Mesendoderm (in vitro differentiated cells): Measurements from ENCODE around the gene PRKCA.

Source experiments
- DNase-seq: peaks from one replicate; pipeline ENCODE4 v3.0.0; 2013
- H2AK5ac ChIP-seq: 2 replicates; pipeline ENCODE4 v1.6.1; 2013; ENCODE audit warnings: low read length, inconsistent platforms
- H2BK120ac ChIP-seq: 2 replicates; pipeline ENCODE4 v1.6.1; 2013; ENCODE audit warnings: low read depth, mild to moderate bottlenecking, low read length, moderate library complexity, mixed read lengths
- H2BK15ac ChIP-seq: replicated peaks from 2 replicates; pipeline ENCODE4 v1.6.1; 2013; ENCODE audit warnings: low read depth, mild to moderate bottlenecking, moderate library complexity
- H2BK5ac ChIP-seq: 2 replicates; pipeline ENCODE4 v1.6.1; 2013; ENCODE audit warnings: low read length, inconsistent platforms
- H3K18ac ChIP-seq: 2 replicates; pipeline ENCODE4 v1.6.1; 2013; ENCODE audit warnings: mild to moderate bottlenecking, low read length, mixed read lengths
- H3K23ac ChIP-seq: one replicate; pipeline ENCODE4 v1.6.1; 2013; ENCODE audit warnings: low read length
- H3K27ac ChIP-seq: 2 replicates; pipeline ENCODE4 v1.5.1; 2013; ENCODE audit warnings: low read depth, mild to moderate bottlenecking, inconsistent platforms, low read length, moderate library complexity
- H3K27me3 ChIP-seq: 2 replicates; pipeline ENCODE4 v1.6.1; 2013; ENCODE audit warnings: low read length, control low read depth, mild to moderate bottlenecking, inconsistent platforms; ENCODE audit not compliant: insufficient read depth, poor library complexity
- H3K36me3 ChIP-seq: 2 replicates; pipeline ENCODE4 v1.6.1; 2013; ENCODE audit warnings: low read length, inconsistent platforms; ENCODE audit not compliant: control insufficient read depth, insufficient read depth
- H3K4ac ChIP-seq: one replicate; pipeline ENCODE4 v1.6.1; 2013; ENCODE audit warnings: low read depth, mild to moderate bottlenecking, low read length, moderate library complexity
- H3K4me1 ChIP-seq: 2 replicates; pipeline ENCODE4 v1.6.1; 2013; ENCODE audit warnings: low read depth, low read length, inconsistent platforms; ENCODE audit not compliant: control insufficient read depth
- H3K4me2 ChIP-seq: 2 replicates; pipeline ENCODE4 v1.6.1; 2013; ENCODE audit warnings: low read length
- H3K4me3 ChIP-seq: 2 replicates; pipeline ENCODE4 v1.5.1; 2013; ENCODE audit warnings: mild to moderate bottlenecking, low read length
- H3K56ac ChIP-seq: one replicate; pipeline ENCODE4 v1.6.1; 2013; ENCODE audit warnings: low read length
- H3K79me1 ChIP-seq: 2 replicates; pipeline ENCODE4 v1.6.1; 2013; ENCODE audit warnings: low read length, inconsistent platforms
- H3K79me2 ChIP-seq: 2 replicates; pipeline ENCODE4 v1.6.1; 2013; ENCODE audit warnings: mild to moderate bottlenecking, low read length; ENCODE audit not compliant: control insufficient read depth, insufficient read depth
- H3K9ac ChIP-seq: 2 replicates; pipeline ENCODE4 v1.6.1; 2013; ENCODE audit warnings: low read length, inconsistent platforms
- H4K5ac ChIP-seq: one replicate; pipeline ENCODE4 v1.6.1; 2013; ENCODE audit warnings: low read length
- H4K8ac ChIP-seq: one replicate; pipeline ENCODE4 v1.6.1; 2013; ENCODE audit warnings: low read depth, mild to moderate bottlenecking, control low read depth, low read length, moderate library complexity
- WGBS: extraction: QIAGEN DNeasy Blood & Tissue Kit; methylation state at CpG from one replicate; pipeline ENCODE4 v1.1.7; 2013; ENCODE audit warnings: low lambda C conversion rate, missing lambda C conversion rate; ENCODE audit not compliant: insufficient coverage; ENCODE audit errors: extremely low coverage; 5-methylcytosine and 5-hydroxymethylcytosine counted together

Gene PRKCA

DNA sequence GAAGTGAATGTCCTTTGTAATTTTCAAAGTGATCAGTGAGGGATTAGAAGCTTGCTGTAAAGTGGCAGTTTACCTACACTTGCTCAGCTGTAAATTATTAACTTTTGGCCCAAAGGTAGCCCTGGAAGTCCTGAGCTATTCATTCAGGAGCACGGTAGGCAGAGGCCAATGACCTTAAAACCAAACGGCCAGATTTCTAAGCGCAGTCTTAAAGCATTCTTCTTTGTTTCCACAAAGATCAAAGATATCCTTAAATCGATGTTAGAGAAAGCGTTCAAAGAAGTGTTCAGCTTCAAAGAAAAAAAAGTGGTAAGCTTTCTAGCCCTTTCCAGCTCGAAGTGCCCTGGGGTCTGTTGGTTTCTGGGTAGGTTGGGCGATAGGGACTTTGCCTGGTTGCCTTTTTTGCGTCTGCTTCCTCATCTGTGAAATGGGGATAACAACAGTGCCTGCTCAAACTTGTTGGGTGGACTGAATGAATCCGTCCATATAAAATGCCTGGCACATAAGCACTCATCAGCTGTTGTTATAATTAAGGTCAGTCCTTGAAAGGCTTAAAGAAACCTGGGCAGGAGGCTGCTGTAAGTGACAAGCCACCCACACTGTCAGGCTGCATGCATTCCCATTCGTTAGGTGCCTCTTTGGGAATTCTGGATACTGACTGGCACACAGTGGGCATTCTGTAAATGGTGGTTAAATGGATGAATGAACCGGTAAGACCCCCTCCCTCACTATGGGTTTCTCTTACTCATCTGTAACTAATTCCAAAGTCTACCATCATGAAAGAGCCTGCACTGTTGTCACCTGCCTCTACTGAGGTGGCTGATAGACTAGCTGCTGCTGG, 113.2 kb downstream of the PRKCA start:
- Histone ChIP-seq H3K27me3 (no peaks in the 10 kb centered on the region), H3K9ac (no peak overlapping the region), H3K4me2 (no peak overlapping the region), H2BK120ac (no peak overlapping the region), H3K56ac (no peak overlapping the region), H3K4me1 (no peaks in the 10 kb centered on the region), H3K18ac (no peak overlapping the region), H3K27ac (no peak overlapping the region), H3K79me1 (no peaks in the 10 kb centered on the region), H4K5ac (no peak overlapping the region), H3K4me3 (no peak overlapping the region), H3K4ac (no peak overlapping the region), H2BK5ac (no peak overlapping the region), H3K23ac (no peak overlapping the region), H4K8ac (no peak overlapping the region), H3K36me3 (no peaks in the 10 kb centered on the region), H3K79me2 (no peaks in the 10 kb centered on the region), H2BK15ac (no peak overlapping the region), H2AK5ac (no peak overlapping the region)
- no CpG with 5 or more reads among the region's 11 CpGs for WGBS
- no peak for DNase-seq

DNA sequence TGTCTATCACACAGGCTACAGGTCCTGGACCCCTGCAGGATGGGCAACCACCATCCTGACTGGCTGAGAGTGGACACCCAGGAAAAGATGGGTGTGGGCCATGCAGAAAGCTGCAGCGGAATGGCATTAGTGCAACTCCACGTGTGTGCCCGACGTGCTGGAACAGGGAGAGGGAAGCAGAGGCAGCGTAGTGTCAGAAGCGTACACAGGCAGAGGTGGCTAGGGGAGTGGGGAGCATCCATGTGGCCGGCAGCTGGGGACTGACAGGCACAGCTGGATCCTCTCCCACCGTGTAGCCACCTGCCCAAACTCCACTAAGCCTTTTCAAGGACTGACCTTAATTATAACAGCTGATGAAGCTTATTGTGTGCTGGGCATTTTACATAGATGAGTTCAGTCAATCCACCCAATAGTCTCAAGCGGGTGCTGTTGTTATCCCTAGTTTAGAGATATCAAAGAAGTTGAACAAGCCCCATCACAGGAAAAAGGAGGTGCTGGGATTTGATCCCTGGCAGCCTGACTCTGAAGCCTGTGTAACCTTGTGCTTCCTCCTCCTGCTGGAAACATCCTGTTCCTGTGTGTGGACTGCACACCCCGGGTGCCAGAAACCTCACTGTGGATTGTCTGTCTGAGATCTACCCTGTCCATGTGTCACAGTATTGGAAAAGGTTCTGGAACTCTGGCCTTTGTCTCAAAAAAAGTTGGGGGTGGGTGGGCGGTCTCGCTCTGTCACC, 114.0 kb downstream of the PRKCA start:
- no peak overlapping the region for H2BK5ac ChIP-seq
- no peak overlapping the region for H2BK120ac ChIP-seq
- DNase-seq, result no peak
- H3K27ac ChIP-seq, result no peak overlapping the region
- no peak overlapping the region for H3K56ac ChIP-seq
- no peaks in the 10 kb centered on the region for H3K79me2 ChIP-seq
- H3K4ac ChIP-seq, result no peak overlapping the region
- no peak overlapping the region for H3K9ac ChIP-seq
- no peaks in the 10 kb centered on the region for H3K79me1 ChIP-seq
- H3K18ac ChIP-seq, result no peak overlapping the region
- no CpG with 5 or more reads among the region's 12 CpGs for WGBS
- H3K4me2 ChIP-seq, result no peak overlapping the region
- no peaks in the 10 kb centered on the region for H3K36me3 ChIP-seq
- H3K4me1 ChIP-seq, result no peaks in the 10 kb centered on the region
- H2AK5ac ChIP-seq, result no peak overlapping the region
- H4K8ac ChIP-seq, result no peak overlapping the region
- no peaks in the 10 kb centered on the region for H3K27me3 ChIP-seq
- no peak overlapping the region for H3K4me3 ChIP-seq
- H2BK15ac ChIP-seq, result no peak overlapping the region
- H3K23ac ChIP-seq, result no peak overlapping the region
- H4K5ac ChIP-seq, result no peak overlapping the region

DNA sequence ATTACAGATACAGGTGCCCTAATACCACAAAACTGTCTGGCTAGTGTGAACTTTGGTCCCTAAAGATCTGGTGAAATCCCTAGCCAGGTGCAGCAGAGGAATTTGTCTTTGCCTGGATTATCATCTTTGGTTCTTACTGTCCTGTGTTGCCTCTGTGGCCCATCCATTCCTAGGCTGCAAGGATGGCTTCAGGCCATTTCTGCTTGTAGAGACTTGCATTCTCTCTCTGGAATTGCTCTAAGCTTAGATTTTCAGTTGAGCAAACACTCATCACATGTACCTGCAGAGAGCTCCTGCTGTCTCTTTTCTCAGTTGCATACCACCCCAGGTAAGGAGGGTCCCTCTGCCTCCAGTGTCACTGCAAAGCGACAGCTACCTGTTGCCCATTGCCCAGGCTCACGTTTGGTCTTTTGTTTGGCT, 114.9 kb downstream of the PRKCA start:
- WGBS, result no CpG with 5 or more reads among the region's 2 CpGs
- Histone ChIP-seq H4K8ac (no peak overlapping the region), H3K36me3 (no peaks in the 10 kb centered on the region), H3K4ac (no peak overlapping the region), H3K4me2 (no peak overlapping the region), H3K79me2 (no peaks in the 10 kb centered on the region), H3K18ac (no peak overlapping the region), H3K9ac (no peak overlapping the region), H2AK5ac (no peak overlapping the region), H3K56ac (no peak overlapping the region), H3K4me1 (no peaks in the 10 kb centered on the region), H3K27ac (no peak overlapping the region), H2BK5ac (no peak overlapping the region), H2BK120ac (no peak overlapping the region), H3K4me3 (no peak overlapping the region), H4K5ac (no peak overlapping the region), H2BK15ac (no peak overlapping the region), H3K23ac (no peak overlapping the region), H3K79me1 (no peaks in the 10 kb centered on the region), H3K27me3 (no peaks in the 10 kb centered on the region)
- no peak for DNase-seq

DNA sequence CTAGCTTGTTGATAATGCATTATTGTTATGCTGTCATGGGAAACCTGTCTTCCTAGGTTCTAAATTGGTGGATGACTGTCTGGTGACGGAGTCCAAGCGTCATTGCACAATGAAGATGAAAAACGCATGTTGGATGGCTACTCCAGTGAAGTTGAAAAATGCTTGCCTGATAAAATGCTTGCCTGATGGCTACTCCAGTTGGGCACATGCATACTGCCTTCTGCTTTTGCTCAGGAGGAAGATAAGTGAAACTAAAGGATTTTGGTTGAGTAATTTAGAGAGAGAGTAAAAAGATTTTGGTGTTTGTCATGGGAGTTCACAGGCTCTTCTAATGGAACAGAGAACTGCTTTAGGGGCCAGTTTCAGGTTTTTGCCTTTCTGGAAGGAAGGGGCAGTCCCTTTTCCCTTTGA, 118.6 kb downstream of the PRKCA start:
- no peak for DNase-seq
- no peak overlapping the region for H2BK15ac ChIP-seq
- H3K56ac ChIP-seq, result no peak overlapping the region
- H3K4me1 ChIP-seq, result no peaks in the 10 kb centered on the region
- no peak overlapping the region for H4K8ac ChIP-seq
- H3K4me2 ChIP-seq, result no peak overlapping the region
- no peak overlapping the region for H3K27ac ChIP-seq
- H2BK120ac ChIP-seq, result no peak overlapping the region
- no peak overlapping the region for H4K5ac ChIP-seq
- H3K79me1 ChIP-seq, result no peaks in the 10 kb centered on the region
- no peak overlapping the region for H2BK5ac ChIP-seq
- H3K79me2 ChIP-seq, result no peaks in the 10 kb centered on the region
- no peak overlapping the region for H3K9ac ChIP-seq
- no peaks in the 10 kb centered on the region for H3K36me3 ChIP-seq
- H3K4ac ChIP-seq, result peak overlapping the region; percentile 7
- H3K18ac ChIP-seq, result peak overlapping the region; percentile 29
- H3K4me3 ChIP-seq, result no peak overlapping the region
- no CpG with 5 or more reads among the region's 3 CpGs for WGBS
- no peak overlapping the region for H3K23ac ChIP-seq
- no peaks in the 10 kb centered on the region for H3K27me3 ChIP-seq
- no peak overlapping the region for H2AK5ac ChIP-seq

DNA sequence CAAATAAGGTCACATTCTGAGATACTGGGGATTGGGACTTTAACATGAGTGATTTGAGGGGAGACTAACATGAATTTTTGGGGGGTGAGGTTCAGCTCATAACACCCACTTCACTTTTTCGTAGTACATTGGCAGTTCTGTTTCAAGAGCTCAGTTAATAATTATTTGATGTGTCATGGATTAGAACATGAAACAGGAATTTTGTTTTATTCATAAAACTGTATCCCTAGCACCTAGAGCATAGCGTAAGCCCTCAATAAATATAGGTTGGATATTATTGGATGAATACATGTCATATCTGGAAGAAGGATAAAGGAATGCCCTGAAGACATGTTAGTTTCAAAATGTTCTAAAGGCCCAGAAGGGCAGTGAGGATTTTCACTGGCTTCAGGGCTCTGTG, 119.8 kb downstream of the PRKCA start:
- Histone ChIP-seq H3K18ac (no peak overlapping the region), H2BK5ac (no peak overlapping the region), H3K36me3 (no peaks in the 10 kb centered on the region), H3K4me3 (no peak overlapping the region), H3K27ac (no peak overlapping the region), H3K4me1 (no peaks in the 10 kb centered on the region), H3K27me3 (no peaks in the 10 kb centered on the region), H3K56ac (no peak overlapping the region), H2BK15ac (no peak overlapping the region), H3K23ac (no peak overlapping the region), H3K79me1 (no peaks in the 10 kb centered on the region), H3K4me2 (no peak overlapping the region), H3K4ac (no peak overlapping the region), H4K8ac (no peak overlapping the region), H2BK120ac (no peak overlapping the region), H3K79me2 (no peaks in the 10 kb centered on the region), H4K5ac (no peak overlapping the region), H2AK5ac (no peak overlapping the region), H3K9ac (no peak overlapping the region)
- DNase-seq, result no peak
- no CpG with 5 or more reads among the region's 2 CpGs for WGBS
